Glomerular visceral epithelial cell (primary cell): ENCODE data around the gene ADAM11.
A peak's percentile ranks its signal among the peaks of the same experiment; 100 is the strongest.

Experiments used
- DNase-seq: peaks from one replicate; pipeline ENCODE4 v3.0.0-alpha.2; 2016; ENCODE audit errors: extremely low spot score

The ADAM11 gene

DNA sequence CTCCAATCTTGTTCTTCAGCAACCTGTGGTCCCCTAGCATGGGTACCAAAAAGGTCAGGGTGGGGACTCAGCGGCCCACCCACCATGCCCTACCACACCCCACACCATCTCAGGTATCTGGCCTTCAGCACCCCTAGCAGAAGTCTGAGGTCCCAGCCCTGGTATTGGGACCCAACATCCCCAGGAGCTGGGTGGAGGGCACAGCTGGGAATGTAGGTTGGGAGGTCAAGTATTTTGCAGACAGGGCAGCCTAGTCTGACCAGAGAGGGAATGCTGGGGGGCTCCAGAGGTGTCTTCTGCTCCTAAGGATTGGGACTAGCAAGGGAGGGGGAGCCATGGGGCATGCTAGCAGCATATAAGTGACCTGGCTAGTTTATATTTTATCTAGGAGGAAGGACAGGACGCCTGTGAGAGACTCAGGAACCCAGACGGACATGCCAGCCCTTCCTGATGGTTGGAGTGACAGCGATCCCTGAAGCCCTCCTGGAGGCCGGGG, 822 bp upstream of the ADAM11 start:
- DNase-seq: no peak

DNA sequence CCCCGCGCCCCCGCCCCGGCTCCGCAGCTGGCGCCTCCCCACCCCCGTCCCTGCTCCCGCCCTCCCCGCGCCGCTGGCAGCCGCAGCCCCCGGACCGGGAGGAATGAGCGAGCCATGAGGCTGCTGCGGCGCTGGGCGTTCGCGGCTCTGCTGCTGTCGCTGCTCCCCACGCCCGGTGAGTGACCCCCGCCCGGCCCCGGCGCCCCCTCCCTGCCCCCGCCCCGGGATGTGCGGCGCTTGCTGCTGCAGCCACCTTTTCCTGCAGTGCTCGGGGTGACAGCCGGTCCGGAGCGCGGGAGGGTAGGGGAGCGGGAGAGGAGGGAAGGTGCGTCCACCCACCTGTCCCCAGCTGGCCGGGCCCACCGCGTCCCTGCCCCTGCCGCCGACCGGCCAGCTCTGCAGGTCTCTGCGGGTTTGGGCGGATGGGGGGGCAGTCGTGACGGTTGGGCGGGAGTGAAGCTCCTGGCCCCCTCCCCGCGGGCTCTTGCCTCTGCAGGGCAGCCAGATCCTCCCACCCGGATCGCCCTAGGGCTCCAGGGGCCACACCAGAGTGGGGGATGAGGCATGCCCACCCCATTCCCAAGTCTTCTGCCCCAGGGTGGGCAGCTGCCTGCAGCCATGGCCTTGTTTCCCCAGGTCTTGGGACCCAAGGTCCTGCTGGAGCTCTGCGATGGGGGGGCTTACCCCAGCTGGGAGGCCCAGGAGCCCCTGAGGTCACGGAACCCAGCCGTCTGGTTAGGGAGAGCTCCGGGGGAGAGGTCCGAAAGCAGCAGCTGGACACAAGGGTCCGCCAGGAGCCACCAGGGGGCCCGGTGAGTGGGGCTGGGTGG, 513 bp downstream of the ADAM11 start:
- DNase-seq: no peak

GRCh38 chr17:44759916-44760243, 1.1 kb downstream of the ADAM11 start:
- no peak for DNase-seq

DNA sequence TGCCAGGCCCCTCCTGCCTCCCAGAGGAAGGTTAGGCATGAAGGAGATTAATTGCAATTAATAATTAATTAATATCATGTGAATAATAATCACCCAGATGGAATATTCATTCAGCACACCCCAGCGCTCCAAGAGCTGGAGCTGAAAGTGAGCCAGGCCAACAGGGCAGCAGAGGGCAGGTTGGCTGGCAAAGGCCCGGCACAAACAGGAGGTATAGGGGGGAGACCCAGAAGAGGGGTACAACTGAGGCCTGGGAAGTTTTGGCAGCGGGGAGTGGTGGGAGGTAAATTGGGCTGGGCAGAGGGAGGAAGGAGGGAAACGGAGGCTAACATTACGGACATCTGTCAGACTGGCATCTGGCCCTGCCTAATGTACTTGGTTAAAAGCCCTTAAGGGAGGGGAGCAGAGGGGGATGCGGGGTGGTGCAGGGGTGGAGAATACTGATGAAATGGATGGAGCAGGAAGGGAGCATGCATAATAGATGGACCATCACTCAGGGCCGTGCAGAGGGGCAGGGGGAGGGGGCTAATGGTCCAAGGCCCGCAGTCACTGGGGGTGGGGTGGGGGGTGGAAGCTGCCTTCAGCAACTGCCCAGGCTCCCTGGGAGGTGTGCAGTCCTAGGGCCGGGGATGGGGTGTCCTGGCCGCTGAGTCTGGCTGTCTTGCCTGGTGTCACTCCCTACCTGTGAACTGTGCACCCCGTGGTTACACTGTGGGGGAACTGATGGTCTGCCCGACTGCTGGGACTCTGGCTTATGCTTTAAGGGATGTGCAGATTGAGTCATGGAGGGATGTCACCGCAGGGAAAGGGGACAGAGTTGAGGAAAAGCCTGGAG, 1.9 kb downstream of the ADAM11 start:
- no peak for DNase-seq

GRCh38 chr17:44761932-44762810, 3.4 kb downstream of the ADAM11 start:
- no peak for DNase-seq

- DNase-seq: no peak
Measured at GRCh38 chr17:44763170-44763569, 4.4 kb downstream of the ADAM11 start.

DNA sequence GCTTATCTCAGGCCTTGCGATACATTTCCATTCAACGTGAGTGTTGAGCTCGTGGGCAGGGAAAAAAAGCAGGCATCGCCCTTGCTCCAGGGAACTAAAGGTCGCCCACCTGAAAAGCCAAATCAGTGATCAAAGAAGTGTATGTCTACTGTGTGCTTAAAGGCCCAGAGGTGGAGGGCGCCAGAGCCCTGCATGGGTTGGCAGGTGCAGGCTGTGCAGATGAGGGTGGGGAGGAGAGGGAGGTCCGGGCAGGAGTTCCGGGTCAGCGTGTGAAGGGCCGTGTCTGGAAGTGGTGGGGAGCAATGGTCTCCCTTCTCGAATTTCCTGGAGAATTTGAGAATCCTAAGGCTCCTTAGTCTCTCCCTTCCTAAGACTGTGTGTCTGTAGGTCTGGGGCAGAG, 7.2 kb downstream of the ADAM11 start:
- DNase-seq: no peak

DNA sequence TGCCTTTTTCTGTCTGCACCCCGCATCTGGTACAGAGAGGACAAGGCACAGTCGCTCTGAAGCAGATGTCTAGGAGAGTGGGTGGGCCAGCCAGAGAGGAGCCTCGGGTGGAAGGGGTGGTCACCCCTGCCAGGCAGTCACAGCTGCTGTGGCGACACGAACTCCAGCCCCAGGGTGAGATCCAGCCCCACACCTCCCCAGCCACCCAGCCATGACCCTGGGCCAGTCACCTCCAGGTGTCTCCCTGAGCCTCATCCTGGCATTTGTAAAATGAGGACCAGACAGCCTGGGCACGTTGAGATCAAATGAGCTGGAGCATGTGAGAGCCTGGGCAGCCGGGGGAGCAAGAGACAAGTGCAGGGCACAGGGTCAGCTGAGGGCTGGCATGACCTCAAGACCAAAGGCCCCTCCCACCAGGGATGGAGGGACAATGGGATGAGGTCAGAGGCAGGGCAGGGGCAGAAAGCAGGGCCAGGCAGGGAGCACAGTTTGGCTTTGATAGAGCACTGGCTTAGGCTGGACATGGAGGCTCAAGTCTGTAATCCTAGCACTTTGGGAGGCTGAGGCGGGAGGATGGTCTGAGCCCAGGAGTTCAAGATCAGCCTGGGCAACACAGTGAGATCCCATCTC, 7.7 kb downstream of the ADAM11 start:
- DNase-seq: no peak

DNA sequence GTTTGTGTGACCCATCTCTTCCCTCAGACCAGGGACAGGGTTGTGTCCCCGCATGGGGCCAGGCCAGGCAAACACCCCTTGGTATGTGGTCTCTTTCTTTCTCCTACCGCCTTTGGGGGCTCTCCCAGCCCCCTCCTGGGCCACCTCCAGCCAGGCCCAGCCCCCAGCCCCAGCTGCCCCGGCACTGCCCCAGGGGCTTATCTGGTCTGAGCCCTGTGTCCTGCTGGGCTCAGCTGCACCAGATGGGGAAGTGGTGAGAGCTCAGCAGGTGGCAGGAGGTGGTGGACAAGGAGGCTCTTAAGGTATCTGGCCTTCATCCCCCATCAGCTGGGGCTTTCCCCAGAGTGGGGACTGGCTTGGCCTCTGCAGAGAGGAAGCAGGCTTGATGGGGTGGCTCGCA, 8.7 kb downstream of the ADAM11 start:
- DNase-seq: no peak

GRCh38 chr17:44768505-44769142, 9.8 kb downstream of the ADAM11 start:
- no peak for DNase-seq

DNA sequence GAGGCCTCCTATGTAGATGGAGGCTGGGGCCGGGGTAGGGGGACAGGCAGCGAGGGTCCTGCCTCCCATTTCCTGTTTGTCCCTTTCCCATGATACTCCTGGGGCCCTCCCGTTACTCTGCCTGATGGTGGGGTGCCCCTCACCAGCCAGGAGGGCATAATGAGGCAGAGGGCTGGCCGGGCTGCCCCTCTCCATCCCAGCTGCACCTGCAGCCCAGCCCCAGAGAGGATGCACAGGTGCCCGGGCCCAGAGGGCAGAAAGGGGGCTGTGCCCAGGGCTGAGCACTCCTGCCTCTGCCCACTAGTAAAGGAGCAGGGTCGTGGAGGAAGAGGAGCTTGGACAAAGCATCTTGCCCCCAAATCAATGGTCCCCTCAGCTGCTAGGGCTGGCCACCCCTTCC, 10.4 kb downstream of the ADAM11 start:
- DNase-seq: no peak

GRCh38 chr17:44769647-44770084, 10.9 kb downstream of the ADAM11 start:
- DNase-seq: no peak

DNA sequence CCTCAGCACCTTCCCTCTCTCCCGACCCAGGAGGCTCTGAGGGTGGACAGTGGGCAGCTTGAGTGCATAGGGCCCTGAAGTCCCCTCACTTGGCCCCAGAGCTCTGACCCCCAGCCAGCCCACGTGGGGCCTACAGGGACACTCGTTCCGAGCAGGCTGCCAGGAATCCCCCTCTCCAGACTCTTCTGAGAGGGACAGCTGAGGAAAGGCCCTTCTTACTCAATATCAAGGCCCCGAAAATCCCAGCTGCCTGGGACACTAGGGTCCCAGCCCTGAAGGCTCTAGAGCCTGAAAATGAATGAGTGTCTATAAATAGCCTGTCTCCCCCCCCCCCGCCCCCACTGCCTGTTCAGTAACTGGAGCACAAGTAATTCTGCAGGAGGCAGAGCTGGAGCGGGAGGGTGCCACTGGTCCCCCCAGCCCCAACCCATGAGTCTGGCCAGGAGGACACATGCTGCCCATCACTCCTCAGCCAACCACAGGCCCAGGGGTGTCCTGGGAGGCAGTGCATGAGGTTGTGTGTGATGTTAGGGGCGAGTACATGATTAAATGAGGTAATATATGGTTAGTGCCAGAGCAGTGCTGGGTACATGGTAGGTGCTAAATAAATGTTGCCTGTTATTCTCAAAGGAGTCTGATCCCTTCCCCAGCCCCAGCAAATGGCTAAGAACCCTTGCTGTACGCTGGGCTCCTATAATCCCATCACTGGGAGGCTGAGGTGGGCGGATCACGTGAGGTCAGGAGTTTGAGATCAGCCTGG, 11.6 kb downstream of the ADAM11 start:
- no peak for DNase-seq

GRCh38 chr17:44772308-44773045, 13.7 kb downstream of the ADAM11 start:
- DNase-seq: no peak

DNA sequence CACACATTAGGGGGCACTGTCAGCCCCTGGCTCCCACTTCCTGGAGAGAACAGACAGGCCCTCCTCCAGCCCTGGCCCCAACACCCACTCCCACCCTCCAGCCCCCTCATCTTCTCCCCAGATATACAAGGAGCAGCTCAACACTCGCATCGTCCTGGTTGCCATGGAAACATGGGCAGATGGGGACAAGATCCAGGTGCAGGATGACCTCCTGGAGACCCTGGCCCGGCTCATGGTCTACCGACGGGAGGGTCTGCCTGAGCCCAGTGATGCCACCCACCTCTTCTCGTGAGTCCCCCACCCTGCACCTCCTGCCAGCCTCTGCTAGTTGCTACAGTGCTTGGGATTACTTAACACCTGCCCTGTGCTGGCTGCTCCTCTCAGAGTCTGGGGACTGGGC, 14.4 kb downstream of the ADAM11 start:
- no peak for DNase-seq

GRCh38 chr17:44774271-44775135, 15.7 kb downstream of the ADAM11 start:
- DNase-seq: peak; percentile 87

- peak; percentile 99 for DNase-seq
Measured at GRCh38 chr17:44775136-44775837, 16.5 kb downstream of the ADAM11 start.
